Caki2 (cell line): ENCODE measurements around the gene LRP8. TPM values are rescaled to one million over a fixed set of nuclear protein-coding genes. Genes with fewer than 3 reads are reported as not detected.

ENCODE experiments used
- DNase-seq: peaks from one replicate; pipeline ENCODE4 v3.0.0-alpha.2; 2015; ENCODE audit warnings: low read depth
- in situ Hi-C: cut with HindIII; loops from 2 replicates; pipeline ENCODE4 v1.10.0; 2016; ENCODE audit warnings: low sequenced_read_pairs, low pct_unique_long_range_greater_than_20kb, mixed read lengths
- total RNA-seq: library from RNA; depleted of rRNA; stranded (reverse); fragments of >200 nt; shearing (Covaris generic); gene quantifications from 2 replicates; pipeline ENCODE4 v1.2.3, GENCODE V29; 2014; ENCODE audit warnings: low replicate concordance

LRP8 gene
- total RNA-seq, 1 experiment from 2014 or later: 23.9 TPM

DNA sequence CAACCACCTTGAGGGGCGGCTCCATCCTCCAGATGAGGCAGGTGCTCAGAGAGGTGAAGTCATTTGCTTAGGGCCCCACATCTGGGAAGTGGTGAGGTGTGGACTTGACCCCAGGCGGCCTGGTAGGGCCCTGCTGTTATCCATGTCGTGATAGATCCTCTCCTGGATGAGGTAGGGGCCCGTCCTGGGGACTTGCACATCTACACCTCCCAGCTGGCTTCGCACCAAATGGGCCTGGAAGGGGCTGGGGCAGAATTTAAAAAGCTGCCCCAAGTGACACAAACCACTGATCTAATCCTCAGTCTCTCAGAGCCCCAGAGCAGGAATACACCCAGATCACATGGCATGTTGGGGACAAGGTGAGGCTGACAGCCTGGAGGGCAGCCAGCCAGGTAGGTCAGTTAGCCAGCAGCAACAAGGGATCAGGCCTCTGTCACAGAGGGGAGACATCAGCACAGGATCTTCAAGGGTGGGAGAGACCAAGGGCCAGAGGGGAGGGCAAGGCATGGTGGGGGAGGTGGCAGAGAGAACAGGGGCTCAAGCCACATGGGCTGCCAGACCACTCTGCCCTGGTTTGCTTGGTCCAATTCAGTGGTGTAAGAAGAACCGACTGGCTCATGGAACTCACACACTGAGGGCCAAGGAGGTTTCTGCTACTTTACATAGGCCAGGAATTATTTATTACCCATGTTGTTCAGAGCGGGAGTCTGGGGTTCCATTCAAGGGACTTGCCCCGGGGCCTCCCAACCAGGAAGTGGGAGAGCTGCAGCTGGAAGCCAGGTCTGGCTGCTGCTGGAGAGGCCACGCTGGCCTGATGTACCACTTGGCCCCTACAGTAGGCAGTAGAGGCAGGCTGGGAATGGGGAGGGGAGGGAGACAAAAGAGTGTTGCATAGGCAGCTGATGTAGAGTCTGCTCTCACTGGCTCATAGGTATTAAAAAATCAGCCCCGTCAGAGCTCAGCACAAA, 12.1 kb downstream of the LRP8 start:
- in situ Hi-C loops: no loop called here
- DNase-seq: no peak

DNA sequence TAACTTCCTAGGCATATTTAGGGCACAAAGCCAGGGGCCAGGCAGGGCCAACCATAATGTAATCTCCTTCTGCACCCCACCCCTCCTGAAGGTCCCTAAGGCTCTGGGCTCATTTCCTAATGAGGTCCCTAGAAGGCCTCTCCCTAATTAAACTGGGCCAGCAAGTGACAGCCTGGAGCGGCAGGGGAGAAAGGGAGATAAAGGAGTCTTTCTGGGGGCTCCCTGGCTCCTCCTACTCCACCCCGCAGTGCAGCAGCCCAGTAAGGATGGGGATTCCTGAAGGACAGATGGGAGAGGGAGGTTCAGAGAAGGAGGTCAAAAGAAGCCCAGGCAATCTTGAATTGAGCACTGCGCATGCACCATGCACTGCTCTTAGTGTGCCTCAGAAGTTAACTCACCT, 12.8 kb downstream of the LRP8 start:
- in situ Hi-C loops: no loop called here
- no peak for DNase-seq

DNA sequence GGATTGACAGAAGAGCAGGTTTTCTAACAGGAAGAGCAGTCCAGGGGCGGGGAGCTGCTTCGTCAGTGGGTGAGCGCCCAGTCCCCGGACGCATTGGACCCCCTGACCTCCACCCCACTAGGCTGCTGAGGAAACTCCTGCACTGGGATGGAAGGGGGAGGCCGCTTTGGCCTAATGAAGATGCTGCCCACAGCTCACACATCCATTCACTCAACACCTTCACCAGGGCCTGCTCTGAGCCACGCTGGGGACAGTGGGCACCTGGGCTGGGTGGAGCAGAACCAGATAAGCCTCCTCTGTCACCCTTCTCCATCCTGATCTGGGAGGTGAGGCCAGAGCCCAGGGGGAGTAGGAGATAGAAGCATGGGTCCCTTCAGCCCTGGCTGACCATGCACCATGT, 13.3 kb downstream of the LRP8 start:
- in situ Hi-C loops: no loop called here
- no peak for DNase-seq

DNA sequence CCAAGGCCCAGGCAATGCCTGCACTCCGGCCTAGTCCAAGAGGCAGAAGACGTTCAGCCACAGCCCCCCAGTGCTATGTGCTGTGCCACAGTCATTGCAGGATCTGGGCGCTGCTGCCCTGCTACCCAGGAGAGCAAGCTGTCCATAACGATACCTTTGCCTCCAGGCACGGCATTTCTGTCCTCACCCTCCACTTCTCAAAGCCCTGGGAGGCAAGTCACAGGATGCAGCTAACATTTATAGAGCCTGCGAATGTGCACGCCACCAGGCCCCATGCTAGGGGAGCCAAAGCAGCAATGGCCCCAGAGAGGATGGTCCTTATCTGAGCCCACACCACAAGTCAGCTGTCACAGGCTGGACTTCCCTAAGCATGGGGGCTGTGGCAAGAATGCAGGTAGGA, 13.8 kb downstream of the LRP8 start:
- in situ Hi-C loops: no loop called here
- DNase-seq: no peak

DNA sequence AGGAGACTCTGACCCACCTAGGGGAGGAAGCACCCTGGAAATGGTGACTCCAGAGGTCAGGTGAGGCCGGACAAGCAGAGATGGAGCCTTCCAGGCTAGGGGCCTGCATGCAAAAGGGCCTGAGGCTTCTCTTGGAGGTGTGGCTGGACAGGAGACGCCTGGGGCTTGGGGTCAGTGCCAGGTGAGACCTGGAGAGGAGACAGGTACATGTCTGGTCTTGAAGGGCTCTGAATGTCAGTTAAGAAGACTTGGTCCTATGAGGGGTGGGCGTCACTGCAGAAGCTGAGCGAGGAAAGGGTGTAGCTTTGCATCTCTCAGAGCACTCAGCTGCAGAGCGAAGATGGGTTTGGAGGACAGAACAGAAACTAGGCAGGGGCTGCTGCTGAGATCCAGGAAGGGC, 14.3 kb downstream of the LRP8 start:
- no peak for DNase-seq
- in situ Hi-C loops: no loop called here

DNA sequence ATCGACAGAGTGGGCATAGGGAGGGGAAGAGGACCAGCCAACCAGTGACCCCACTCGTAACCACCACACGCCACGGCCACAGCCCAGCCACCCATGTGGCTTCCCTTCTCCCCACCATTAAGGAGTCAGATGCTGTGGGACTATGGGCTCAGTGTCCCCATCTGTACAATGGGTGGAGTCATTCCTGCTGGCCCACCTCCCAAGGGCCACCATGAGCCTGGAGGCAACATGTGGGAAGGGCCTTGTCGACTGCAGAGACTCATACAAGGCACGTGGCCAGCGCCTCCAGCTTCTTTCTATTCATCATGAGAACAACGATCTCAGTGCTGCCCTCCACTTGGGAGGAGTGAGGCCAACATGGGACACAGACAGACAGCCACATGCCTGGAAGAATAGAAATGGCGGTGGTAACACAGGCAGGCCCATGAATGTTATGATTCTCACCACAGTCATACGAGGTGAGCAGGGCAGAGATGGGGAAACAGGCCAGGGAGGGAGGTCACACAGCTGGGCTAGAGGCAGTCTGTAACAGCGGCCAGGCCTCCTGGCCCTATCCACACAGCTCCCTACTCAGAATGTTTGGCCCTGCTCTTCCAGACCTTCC, 16.1 kb downstream of the LRP8 start:
- in situ Hi-C loops: no loop called here
- no peak for DNase-seq

DNA sequence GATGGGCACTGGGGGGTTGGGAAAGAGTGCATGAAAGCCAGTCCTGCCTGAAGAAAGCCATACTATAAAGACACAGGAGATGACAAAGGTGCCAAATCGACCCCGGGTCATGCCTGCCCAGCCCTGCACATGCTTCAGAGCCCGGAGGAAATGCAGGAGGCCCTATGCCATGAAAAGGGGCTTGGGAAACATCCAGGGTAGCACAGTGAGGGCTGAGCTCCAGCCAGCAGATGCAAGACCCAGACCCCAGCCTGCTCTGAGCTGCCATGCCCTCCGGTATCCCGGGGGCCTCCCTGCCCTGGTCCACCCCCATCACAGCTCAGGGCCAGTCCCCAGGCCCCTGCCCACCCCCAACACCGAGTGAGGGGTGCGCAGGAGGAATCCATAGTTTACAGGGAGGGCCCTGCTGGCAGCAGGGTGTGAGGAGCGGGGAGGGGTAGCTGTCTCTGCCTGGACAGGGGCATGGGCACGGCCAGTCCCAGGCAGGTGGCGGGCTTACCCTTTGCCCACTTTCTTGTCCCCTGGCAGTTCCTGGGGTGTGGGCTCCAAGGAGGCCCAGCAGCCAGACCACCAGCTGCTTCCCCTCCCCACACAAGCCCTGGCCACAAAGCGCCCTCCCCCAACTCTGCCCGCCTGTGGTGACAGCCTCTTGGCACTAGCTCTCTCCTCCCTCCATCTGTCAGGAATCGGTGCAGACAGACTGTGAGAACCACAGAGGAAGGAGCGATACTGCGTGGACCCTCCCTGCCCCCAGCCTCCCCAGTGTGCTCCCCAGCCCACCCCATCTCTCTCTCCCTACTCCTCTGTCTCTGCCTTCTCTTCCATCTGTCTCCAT, 16.8 kb downstream of the LRP8 start:
- in situ Hi-C loops: no loop called here
- no peak for DNase-seq

DNA sequence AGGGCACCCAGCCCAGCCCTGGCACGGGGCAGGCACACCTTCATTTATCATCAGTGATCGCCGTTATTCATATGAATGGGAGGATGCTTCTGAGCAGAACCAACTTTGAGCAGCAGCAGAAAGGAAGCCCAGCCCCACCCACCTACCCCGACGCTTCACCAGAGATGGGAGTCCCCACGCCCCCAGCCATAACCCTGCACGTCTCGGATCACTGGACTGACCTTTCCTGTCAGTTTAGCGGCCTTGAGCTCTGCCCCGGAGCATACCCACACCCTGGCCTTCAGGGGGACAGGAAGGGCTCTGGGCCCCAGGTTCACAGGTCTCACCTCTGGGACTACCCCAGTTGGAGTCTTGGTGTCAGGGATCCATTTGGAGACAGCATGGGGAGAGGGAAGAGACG, 18.1 kb downstream of the LRP8 start:
- no peak for DNase-seq
- in situ Hi-C loops: no loop called here

DNA sequence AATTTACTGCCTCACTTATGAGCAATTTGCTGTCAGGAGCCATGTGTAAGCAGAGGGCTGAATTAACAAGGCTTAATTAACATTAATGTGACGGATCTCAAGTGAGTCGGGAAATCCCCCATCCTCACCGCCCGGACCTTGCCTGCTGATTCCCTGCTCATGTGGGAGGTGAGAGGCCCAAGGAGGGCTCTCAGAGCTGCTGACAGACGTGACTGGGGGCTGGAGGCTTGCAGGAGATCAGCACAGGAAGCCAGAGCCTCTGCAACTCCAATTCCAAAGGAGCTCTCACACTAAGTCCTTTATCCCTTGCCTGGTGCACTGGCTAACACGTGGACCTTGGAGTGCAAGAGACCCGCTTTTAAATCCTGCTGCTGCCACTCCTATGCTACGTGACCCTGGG, 19.4 kb downstream of the LRP8 start:
- DNase-seq: no peak
- in situ Hi-C loops: no loop called here

DNA sequence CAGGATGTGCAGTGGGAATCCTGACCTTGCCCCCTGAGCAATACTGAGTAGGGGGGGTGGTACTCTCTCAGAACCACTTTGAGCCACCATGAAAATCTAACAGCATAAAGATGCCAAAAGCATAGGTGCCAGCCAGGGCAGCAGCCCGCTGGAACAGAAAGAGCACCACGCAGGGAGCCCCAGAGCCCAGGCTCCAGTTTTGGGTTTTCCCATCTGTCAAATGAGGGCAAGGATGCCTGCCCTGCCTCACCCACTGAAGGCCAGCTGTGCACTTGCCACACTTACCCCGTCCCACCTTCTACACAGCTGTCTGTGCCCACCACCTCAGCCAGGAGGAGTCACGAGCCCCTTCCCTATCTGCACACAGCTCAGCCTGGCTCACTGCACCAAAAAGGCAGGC, 20.8 kb downstream of the LRP8 start:
- DNase-seq: no peak
- in situ Hi-C loops: no loop called here

DNA sequence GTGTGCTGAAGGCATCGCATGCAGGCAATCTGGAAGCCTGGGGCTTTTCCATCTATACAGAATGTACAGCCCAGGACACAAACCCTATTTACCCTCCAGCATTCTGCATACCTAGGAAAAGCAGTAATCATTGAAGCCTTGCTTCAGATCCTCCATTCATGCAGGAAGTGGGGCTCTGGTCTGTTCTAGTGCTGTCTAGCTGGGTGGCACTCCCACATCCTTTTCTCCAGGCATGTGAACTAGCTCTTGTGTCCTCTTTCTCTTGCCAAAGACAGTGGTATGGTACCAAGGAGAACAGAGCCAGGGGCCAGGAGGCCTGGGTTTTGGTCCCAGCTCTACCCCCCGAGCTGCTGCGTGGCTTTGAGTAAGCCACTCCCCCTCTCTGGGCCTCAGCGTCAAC, 21.7 kb downstream of the LRP8 start:
- in situ Hi-C loops: no loop called here
- DNase-seq: no peak

DNA sequence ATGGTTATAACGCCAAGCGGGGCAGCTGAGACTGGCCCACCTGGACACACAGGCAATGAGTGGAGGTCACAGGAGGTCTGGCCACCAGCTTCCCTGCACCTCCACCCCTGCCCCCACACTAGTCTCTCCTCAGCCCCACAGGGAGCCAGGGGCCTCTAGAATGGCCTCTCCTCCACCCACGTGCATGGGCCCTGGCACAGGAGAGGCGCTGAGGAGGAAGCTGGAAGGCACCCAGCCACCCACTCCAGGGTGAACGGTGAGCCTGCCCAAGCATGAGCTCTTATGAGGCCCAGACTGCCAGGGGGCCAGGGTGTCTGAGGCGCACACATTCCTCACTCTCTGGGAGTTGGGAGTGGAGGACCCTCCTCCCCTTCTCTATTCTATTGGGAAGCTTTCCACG, 22.2 kb downstream of the LRP8 start:
- DNase-seq: no peak
- in situ Hi-C loops: no loop called here

DNA sequence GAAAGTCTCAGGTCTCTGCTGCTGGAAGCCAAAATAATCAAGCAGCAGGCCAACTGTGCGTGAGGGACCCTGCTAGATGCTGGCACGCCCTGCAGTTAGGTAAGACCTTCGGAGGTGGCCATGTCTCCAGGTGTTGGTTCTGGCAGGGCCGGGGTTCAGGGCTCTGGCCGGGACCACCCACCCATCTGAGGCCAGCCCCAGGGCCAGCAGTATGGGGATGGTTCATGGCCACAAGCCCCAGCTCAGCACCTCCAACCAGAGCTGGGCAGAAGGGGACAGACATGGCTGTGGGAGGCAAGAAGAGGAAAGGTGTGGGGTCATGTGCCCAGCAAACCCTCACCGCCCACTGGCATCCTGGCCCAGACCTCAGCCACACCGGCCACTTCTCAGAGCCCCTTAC, 23.3 kb downstream of the LRP8 start:
- in situ Hi-C loops: no loop called here
- DNase-seq: no peak

DNA sequence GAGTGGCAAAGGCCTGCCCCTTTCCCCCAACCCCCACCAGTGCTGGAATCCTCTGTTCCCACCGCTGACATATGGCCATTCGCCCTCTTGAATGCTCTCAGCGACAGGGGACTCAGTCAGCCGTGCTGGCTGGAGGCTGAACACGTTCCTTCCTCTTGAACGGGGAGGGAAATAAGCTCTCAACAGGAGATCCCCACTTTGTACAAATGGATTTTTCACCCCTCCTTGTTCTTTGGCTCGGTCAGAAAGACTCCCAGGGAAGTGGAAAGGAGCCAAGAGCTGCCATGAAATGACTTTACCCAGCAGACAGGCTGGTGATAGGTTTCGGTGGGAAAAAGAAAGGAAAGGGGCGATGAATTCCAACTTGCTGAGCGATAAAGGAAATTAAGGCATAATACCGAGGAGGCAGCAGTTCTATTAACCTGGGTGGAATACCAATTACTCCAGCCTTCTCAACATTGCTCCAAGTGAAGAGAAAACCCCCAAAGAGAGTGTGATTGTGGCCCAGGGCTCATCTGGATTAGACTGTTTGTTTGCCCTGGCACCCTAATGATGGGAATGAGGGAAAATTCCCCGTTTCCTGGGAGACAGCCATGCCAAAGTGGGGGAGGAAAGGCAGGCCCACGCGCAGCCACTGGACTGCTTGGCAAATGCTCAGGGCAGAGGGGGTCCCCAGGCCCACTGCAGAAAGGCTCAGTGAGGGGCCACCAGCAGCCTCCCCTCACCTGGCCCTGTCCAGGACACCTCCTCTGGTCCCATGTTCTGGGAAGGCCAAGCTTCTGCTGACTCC, 23.9 kb downstream of the LRP8 start:
- in situ Hi-C loops: no loop called here
- DNase-seq: no peak

DNA sequence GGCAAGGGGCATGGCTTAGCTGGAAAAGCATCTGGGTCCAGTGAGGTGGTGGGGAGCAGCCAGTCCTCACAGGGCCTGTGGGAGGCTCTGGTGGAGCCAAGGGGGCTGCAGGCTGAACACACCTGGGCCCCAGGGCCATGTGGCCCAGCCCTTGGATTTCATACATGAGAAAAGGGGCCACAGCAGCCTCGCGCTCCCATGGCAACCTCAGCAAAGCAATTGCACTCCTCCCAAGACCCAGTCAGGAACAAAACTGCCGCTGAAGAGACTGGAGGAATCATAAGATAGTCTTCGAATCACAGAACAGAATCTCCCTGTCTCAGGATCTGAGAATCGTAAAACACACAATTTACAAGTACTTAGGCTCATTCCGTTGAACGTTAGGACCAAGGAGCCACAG, 24.6 kb downstream of the LRP8 start:
- DNase-seq: no peak
- in situ Hi-C loops: no loop called here

DNA sequence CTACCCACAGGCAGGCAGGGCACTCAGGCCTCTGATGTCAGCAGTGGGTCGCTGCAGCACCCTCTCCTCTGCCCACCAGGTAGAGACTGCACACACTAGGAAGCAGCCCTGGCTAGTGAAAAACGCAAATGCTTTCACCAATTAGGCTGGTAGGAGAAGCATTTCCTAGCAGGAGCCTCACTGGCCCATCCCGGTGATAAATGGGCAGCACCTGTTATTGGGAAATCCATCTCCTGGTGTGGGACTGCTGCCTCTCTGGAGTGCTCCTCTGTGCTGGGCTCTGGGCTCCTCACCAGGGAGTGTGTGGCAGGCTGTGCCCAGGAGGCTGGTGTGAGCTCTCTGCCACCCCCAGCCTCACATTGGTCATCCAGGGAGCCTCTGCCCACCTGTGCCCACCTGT, 28.6 kb downstream of the LRP8 start:
- DNase-seq: no peak
- in situ Hi-C loops: no loop called here

DNA sequence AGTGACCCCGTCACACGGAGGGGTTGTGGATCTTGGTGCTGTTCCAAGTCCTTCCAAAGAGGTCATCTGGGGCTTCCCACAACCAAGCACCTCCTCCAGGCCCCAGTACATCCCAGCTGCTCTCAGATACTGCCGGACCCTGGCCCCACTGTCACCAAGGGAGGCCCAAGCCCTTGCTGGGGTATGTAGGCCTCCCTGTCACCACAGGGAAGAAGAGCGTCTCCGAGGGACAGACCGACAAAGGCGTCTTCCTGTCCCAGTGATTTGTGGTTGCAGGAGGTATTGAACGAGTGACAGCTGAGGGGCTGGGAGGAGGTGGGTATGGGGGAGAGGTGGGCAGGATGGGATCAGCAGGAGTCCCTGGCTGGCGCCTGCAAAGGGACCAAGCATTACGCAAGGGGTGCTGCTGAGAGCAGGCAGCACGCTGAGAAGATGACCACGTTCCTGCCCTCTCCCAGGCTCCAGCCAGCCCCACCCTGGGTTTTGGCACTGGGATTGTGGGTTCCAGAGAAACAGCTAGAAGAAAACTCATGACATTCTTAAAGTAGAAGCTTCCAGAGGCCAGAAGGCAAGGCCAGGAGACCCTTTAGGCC, 29.7 kb downstream of the LRP8 start:
- in situ Hi-C loops: no loop called here

DNA sequence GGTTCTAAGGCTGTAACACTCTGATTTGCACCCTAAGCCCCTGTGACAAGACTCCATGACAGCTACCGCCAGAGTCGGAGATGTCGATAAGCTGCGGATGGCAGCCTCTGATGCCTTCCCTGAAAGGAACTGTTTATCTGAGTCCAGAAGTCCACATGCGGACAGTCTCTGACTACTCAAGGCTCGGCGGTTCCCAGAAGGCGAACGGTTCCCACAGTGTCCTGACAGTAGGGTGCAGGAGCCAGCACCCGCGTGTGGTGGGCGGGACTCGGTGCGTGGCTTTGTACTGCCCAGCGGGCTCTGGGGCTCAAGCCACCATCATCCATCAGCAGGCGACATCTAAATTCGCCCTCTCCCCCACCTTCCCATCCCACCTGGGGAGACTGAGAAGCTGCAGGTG, 30.7 kb downstream of the LRP8 start:
- DNase-seq: no peak
- in situ Hi-C loops: no loop called here

More for the DNA sequence above, 29.7 kb downstream of the LRP8 start:
- DNase-seq: no peak
